HEK293 (cell line): ENCODE results near the gene SRL.

Experiments used
- GLI2 ChIP-seq: fragments of 450-650 bp; formaldehyde crosslinking; IDR thresholded peaks from 2 replicates; pipeline ENCODE4; 2017; ENCODE audit warnings: missing biosample characterization, missing genetic modification characterization, low read depth, borderline replicate concordance
- GLI4 ChIP-seq: fragments of 450-650 bp; formaldehyde crosslinking; IDR thresholded peaks from 2 replicates; pipeline ENCODE4 v1.5.1; 2016; ENCODE audit warnings: missing biosample characterization, missing genetic modification characterization
- IKZF3 ChIP-seq: fragments of 450-650 bp; IDR thresholded peaks from 2 replicates; pipeline ENCODE4 v1.5.0; 2018; ENCODE audit warnings: missing biosample characterization, mild to moderate bottlenecking, missing genetic modification characterization, moderate library complexity
- OSR2 ChIP-seq: fragments of 450-650 bp; formaldehyde crosslinking; IDR thresholded peaks from 2 replicates; pipeline ENCODE4 v1.5.1; 2016; ENCODE audit warnings: missing biosample characterization, missing genetic modification characterization
- PRDM6 ChIP-seq: fragments of 450-650 bp; formaldehyde crosslinking; IDR thresholded peaks from 2 replicates; pipeline ENCODE4 v1.5.1; 2017; ENCODE audit warnings: missing biosample characterization, missing genetic modification characterization
- YY2 ChIP-seq: fragments of 450-650 bp; formaldehyde crosslinking; IDR thresholded peaks from 2 replicates; pipeline ENCODE4 v1.5.1; 2016; ENCODE audit warnings: missing biosample characterization, missing genetic modification characterization
- ZBTB10 ChIP-seq: fragments of 450-650 bp; formaldehyde crosslinking; IDR thresholded peaks from 2 replicates; pipeline ENCODE4 v1.5.1; 2016; ENCODE audit warnings: missing biosample characterization, missing genetic modification characterization
- ZBTB17 ChIP-seq: fragments of 450-650 bp; formaldehyde crosslinking; IDR thresholded peaks from 2 replicates; pipeline ENCODE4 v1.5.1; 2016; ENCODE audit warnings: missing biosample characterization, missing genetic modification characterization
- ZBTB20 ChIP-seq: fragments of 450-650 bp; formaldehyde crosslinking; IDR thresholded peaks from 2 replicates; pipeline ENCODE4 v1.5.1; 2016; ENCODE audit warnings: missing biosample characterization, missing genetic modification characterization
- ZBTB21 ChIP-seq: fragments of 450-650 bp; formaldehyde crosslinking; IDR thresholded peaks from 2 replicates; pipeline ENCODE4 v1.5.1; 2017; ENCODE audit warnings: missing biosample characterization, missing genetic modification characterization
- ZBTB26 ChIP-seq: fragments of 450-650 bp; formaldehyde crosslinking; optimal IDR thresholded peaks from 2 replicates; pipeline ENCODE3; 2016; ENCODE audit warnings: missing biosample characterization, mild to moderate bottlenecking, missing genetic modification characterization
- ZFP69B ChIP-seq: fragments of 450-650 bp; formaldehyde crosslinking; IDR thresholded peaks from 2 replicates; pipeline ENCODE4 v1.5.1; 2016; ENCODE audit warnings: missing biosample characterization, missing genetic modification characterization
- ZIC2 ChIP-seq: fragments of 450-650 bp; formaldehyde crosslinking; IDR thresholded peaks from 2 replicates; pipeline ENCODE4 v1.5.1; 2016; ENCODE audit warnings: missing biosample characterization, missing genetic modification characterization
- ZNF138 ChIP-seq: fragments of 450-650 bp; formaldehyde crosslinking; IDR thresholded peaks from 2 replicates; pipeline ENCODE4 v1.5.1; 2016; ENCODE audit warnings: missing biosample characterization, missing genetic modification characterization, borderline replicate concordance
- ZNF148 ChIP-seq: fragments of 450-650 bp; formaldehyde crosslinking; IDR thresholded peaks from 2 replicates; pipeline ENCODE4 v1.5.0; 2017; ENCODE audit warnings: missing biosample characterization, missing genetic modification characterization, borderline replicate concordance
- ZNF23 ChIP-seq: fragments of 450-650 bp; formaldehyde crosslinking; IDR thresholded peaks from 2 replicates; pipeline ENCODE4 v1.5.1; 2016; ENCODE audit warnings: missing biosample characterization, missing genetic modification characterization, borderline replicate concordance
- ZNF292 ChIP-seq: fragments of 450-650 bp; formaldehyde crosslinking; IDR thresholded peaks from 2 replicates; pipeline ENCODE4 v1.5.1; 2016; ENCODE audit warnings: low read depth, missing biosample characterization, missing genetic modification characterization, borderline replicate concordance
- ZNF354C ChIP-seq: fragments of 450-650 bp; formaldehyde crosslinking; IDR thresholded peaks from 2 replicates; pipeline ENCODE4 v1.5.1; 2016; ENCODE audit warnings: missing biosample characterization, missing genetic modification characterization, low read depth, borderline replicate concordance
- ZNF513 ChIP-seq: fragments of 450-650 bp; IDR thresholded peaks from 2 replicates; pipeline ENCODE4 v1.5.1; 2018; ENCODE audit warnings: missing biosample characterization, missing genetic modification characterization
- ZNF585B ChIP-seq: fragments of 450-650 bp; formaldehyde crosslinking; IDR thresholded peaks from 2 replicates; pipeline ENCODE4 v1.5.1; 2016; ENCODE audit warnings: missing biosample characterization, missing genetic modification characterization
- ZNF600 ChIP-seq: fragments of 450-650 bp; formaldehyde crosslinking; IDR thresholded peaks from 2 replicates; pipeline ENCODE4 v1.5.1; 2016; ENCODE audit warnings: missing biosample characterization, missing genetic modification characterization
- ZNF624 ChIP-seq: fragments of 450-650 bp; formaldehyde crosslinking; IDR thresholded peaks from 2 replicates; pipeline ENCODE4 v1.5.1; 2017; ENCODE audit warnings: missing biosample characterization, missing genetic modification characterization
- ZNF645 ChIP-seq: fragments of 450-650 bp; formaldehyde crosslinking; IDR thresholded peaks from 2 replicates; pipeline ENCODE4; 2016; ENCODE audit warnings: missing biosample characterization, missing genetic modification characterization
- ZNF692 ChIP-seq: fragments of 450-650 bp; formaldehyde crosslinking; IDR thresholded peaks from 2 replicates; pipeline ENCODE4 v1.5.1; 2016; ENCODE audit warnings: missing biosample characterization, missing genetic modification characterization
- ZNF747 ChIP-seq: fragments of 450-650 bp; formaldehyde crosslinking; IDR thresholded peaks from 2 replicates; pipeline ENCODE4 v1.5.1; 2016; ENCODE audit warnings: missing biosample characterization, missing genetic modification characterization

SRL gene

GRCh38 chr16:4217204-4218131 lies 24.4 kb downstream of the SRL start (continued):
- TF ChIP-seq PRDM6 (tag by site-specific recombination) = no peak
- TF ChIP-seq ZNF600 (tag by site-specific recombination) = peak; percentile 74
- TF ChIP-seq ZBTB26 (tag by site-specific recombination) = no peak
- TF ChIP-seq ZNF148 = no peak
- peak; percentile 95 for TF ChIP-seq ZIC2 (tag by site-specific recombination)
- TF ChIP-seq ZNF138 (tag by site-specific recombination) = no peak
- no peak for TF ChIP-seq ZFP69B
- no peak for TF ChIP-seq ZBTB21
- TF ChIP-seq ZNF624 (tag by site-specific recombination) = no peak
- peak; percentile 71; the same call in 1 of the 2 replicates for TF ChIP-seq IKZF3 (tag by site-specific recombination)
- no peak for TF ChIP-seq ZNF513 (tag by site-specific recombination)
- TF ChIP-seq OSR2 (tag by site-specific recombination) = peak; percentile 38; the same call in 1 of the 2 replicates
- TF ChIP-seq ZNF23 (tag by site-specific recombination) = no peak
- TF ChIP-seq ZNF692 (tag by site-specific recombination) = no peak
- TF ChIP-seq ZNF585B = no peak
- TF ChIP-seq ZNF354C = no peak
- peak; percentile 85 for TF ChIP-seq ZBTB17
- no peak for TF ChIP-seq GLI4 (tag by site-specific recombination)
- no peak for TF ChIP-seq ZBTB10 (tag by site-specific recombination)
- peak; percentile 52 for TF ChIP-seq ZBTB20 (tag by site-specific recombination)
- no peak for TF ChIP-seq ZNF292 (tag by site-specific recombination)
- TF ChIP-seq ZNF747 (tag by site-specific recombination) = no peak
- no peak for TF ChIP-seq ZNF645 (tag by site-specific recombination)
- no peak for TF ChIP-seq GLI2
- no peak for TF ChIP-seq YY2 (tag by site-specific recombination)
